ENCODE results near the gene DCTN3.

GRCh38 chr9:34565856-34566255 lies 54.4 kb downstream of the DCTN3 start:
- TF ChIP-seq, protein P1, sequence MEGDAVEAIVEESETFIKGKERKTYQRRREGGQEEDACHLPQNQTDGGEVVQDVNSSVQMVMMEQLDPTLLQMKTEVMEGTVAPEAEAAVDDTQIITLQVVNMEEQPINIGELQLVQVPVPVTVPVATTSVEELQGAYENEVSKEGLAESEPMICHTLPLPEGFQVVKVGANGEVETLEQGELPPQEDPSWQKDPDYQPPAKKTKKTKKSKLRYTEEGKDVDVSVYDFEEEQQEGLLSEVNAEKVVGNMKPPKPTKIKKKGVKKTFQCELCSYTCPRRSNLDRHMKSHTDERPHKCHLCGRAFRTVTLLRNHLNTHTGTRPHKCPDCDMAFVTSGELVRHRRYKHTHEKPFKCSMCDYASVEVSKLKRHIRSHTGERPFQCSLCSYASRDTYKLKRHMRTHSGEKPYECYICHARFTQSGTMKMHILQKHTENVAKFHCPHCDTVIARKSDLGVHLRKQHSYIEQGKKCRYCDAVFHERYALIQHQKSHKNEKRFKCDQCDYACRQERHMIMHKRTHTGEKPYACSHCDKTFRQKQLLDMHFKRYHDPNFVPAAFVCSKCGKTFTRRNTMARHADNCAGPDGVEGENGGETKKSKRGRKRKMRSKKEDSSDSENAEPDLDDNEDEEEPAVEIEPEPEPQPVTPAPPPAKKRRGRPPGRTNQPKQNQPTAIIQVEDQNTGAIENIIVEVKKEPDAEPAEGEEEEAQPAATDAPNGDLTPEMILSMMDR (IDR thresholded peaks at IDR 0.05), result no peak
- TF ChIP-seq POLR2AphosphoS5 (IDR thresholded peaks at IDR 0.05) (no peak), POLR2A (IDR thresholded peaks at IDR 0.05) (no peak)
